NCI-H2171 treated with DMSO at 0.1 percent for 48 hours (cell line): ENCODE results near the gene CFAP97.
A peak's percentile ranks its signal among the peaks of the same experiment; 100 is the strongest.
"Not testable (repeated sequence)": the region's sequence is repeated elsewhere in the genome, so short reads cannot be mapped to it uniquely, and the experiment has no call there.

ENCODE experiments used
- DNase-seq: peaks from one replicate; lab custom pipeline; 2025; lab: John Stamatoyannopoulos, UW

CFAP97 gene

GRCh38 chr4:185138161-185138560 lies 65.6 kb downstream of the CFAP97 start:
- DNase-seq: no peak

DNA sequence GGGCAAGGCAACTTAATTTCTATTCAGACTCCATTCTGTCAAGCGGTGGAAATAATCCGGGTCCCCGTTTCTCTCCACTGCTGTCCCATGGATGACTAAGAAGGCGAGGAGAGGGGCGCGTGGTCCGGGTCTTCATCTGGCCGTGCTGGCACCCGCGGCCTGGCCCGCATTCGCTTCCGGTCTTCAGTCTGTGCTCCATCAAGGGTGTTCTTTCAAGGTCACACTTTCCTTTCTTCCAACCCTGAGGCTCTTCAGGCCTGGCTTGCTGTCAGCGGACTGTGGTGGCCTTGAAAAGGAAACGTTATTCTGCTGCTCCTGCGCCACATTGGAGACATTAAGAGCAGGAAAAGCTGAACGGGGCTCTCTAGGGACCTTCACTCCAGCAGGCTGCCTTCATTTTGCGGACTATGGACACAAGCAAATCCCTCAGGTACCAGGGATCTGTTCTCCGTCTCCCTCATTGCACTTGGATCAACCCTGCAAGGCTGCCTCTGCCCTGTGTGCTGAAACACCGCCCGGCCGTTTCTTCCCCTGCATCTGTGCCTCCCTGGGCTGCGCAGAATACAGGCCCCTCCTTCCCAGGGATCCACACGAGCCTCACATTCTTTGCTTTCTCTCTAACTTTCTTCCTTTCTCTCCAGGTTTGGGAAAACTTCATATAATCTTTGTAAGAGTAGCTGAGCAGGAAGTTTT lies 66.4 kb downstream of the CFAP97 start:
- DNase-seq: no peak

DNA sequence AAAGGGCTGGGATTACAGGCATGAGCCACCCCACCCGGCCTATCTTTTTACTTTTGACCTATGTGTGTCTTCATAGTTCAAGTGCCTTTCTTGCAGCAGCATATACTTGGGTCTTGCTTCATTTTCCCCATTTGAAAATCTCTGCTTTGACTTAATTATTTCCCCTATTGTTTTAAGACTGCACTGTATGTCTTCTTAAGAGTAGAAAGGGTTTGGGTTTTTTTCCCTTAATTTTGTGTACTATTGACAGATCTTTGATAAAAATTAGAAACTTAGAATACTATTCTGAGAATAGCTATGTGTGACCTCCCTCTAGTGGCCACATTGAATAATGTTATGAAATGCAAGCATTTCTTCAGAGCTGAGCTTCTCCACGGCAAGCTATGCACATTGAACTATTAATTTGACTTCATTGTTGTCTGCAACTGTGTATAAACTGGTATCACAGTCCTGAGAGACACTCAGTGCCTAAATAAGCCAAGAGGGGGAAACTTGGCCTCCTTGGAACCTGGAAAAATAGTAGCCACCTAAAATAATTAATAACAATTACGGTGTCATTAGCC lies 69.4 kb downstream of the CFAP97 start:
- peak; percentile 26 for DNase-seq

- DNase-seq: no peak
Measured at GRCh38 chr4:185128272-185129119, 75.3 kb downstream of the CFAP97 start.

DNA sequence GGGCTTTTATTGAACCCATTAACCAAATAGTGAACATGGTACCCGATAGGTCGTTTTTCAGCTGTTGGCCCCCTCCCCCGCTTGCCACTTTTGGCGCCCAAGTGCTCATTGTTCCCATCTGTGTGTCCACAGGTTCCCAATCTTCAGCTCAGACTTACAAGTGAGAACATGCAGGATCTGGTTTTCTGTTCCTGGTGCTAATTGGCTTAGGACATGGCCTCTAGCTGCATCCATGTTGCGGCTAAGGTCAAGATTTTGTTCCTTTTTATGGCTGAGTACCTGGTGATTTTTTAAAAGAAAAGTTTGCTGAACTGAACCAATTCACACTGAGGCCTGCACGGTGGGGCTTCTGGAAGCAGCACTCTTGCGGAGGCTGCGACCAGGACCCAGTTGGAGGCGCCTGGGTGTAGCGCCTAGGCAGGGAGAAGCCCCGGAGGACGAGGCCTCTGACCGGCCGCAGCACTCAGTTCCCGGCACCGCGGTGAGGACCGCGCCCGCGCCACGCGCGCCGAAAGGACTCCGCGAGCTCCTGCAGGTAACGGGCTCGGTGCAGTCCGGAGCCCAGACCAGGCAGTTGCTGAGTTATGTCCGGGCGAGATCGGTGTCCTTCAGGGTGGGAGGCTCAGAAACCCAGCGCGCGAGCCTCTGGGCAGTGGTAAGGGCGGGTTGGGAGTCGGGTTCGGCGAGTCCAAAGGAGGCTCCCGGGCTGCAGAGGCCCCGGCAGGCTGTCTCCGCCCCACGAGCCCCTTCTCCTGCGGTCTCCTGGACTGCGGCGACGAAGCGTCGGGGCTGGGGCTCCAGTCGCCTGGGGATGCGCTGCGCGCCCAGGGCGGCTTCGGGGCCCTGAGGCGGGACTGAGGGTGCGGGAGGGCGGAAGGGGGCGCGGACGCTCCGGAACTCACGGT lies 76.5 kb downstream of the CFAP97 start:
- DNase-seq: no peak

DNA sequence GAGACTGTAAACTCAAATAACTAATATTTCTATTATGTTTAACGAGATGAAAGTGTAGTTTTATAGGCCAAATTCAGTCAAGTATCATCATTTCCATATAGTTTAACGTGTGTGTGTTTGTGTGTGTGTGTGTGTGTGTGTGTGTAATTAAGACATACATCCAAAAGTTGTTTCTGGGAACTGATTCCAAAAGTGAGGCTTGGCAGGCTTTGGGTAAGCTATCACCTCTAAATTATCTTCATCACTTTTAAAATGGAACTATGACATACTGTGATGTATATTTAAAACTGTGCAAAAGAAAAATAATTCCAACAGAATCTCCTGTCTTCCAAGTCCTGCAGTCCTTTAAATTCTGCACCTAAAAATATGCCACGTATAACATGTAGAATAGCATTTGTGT lies 79.8 kb downstream of the CFAP97 start:
- no peak for DNase-seq

DNA sequence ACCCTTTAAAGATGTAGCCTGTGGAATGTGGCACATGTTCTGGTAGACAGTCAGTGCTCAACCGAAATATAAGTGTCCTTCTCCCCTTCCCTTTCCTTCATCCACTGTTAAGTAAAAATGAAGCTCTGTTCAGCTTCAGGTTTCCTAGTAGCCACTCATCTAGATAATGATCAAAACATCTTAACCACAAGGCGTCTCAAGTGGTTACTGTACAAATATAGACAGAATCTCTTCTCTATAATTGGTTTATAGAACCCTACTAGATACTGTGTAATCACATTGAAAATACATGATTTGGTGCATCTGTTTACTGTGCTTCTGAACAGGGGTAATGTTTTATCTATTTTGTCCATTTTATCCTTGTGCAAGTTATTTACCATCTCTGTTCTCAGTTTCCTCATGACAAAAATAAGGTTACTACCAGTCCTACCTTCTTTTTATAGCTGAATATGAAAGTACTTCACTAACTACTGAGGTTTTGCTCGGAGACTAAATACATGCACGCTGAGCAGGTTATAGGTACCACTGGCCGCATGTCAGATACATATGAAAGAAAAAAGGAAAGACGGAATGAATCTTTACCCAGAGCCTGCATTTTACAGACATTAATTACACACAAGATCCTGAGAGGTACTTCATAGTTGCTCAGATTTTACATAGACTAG lies 81.0 kb downstream of the CFAP97 start:
- DNase-seq: no peak

GRCh38 chr4:185120631-185120946 lies 83.2 kb downstream of the CFAP97 start:
- no peak for DNase-seq

DNA sequence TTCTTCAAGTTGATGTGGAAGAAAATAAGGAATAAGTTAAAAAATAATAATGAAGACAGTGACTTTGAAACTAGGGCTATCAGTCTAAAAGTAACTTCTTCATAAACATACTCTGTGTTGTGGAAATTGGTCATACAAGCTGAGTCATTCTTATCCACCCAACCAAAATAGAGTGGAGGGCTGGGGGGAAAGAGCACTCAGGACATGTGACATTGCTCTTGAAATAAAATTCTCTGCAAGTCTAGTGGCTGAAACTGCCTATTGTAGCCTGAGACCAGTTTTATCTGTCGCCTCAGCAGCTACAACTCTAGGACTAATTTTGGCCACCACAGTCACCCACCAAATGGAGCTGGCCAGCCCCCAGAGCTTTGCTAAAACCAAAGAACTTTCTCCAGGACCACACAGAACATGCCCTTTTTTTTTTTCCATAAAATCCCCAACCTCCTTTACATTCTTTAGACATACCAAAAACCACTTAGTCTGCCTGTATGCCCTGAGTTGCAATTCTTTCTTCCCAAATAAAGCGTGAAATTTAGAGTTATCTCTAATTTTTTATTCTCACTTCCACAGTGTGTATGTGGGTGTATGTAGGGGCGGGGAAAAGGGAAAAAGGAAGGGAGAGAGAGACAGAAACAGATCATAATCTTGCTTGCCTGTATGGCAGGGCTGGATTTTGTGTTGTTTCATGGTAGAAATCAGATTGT lies 83.7 kb downstream of the CFAP97 start:
- no peak for DNase-seq

DNA sequence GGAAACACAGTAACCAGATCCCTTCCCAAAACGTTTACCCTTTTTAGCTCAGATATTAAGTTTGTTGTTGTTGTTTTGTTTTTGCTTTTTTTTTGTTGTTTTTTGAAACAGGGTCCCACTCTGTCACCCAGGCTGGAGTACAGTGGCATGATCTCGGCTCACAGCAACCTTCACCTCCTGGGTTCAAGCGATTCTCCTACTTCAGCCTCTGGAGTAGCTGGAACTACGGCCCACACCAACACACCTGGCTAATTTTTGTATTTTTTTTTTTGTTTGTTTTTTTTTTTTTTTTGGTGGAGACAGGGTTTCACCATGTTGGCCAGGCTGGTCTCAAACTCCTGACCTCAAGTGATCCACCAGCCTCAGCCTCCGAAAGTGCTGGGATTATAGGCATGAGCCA lies 84.3 kb downstream of the CFAP97 start:
- not testable (repeated sequence) for DNase-seq

GRCh38 chr4:185118876-185119275 lies 84.9 kb downstream of the CFAP97 start:
- DNase-seq: no peak

DNA sequence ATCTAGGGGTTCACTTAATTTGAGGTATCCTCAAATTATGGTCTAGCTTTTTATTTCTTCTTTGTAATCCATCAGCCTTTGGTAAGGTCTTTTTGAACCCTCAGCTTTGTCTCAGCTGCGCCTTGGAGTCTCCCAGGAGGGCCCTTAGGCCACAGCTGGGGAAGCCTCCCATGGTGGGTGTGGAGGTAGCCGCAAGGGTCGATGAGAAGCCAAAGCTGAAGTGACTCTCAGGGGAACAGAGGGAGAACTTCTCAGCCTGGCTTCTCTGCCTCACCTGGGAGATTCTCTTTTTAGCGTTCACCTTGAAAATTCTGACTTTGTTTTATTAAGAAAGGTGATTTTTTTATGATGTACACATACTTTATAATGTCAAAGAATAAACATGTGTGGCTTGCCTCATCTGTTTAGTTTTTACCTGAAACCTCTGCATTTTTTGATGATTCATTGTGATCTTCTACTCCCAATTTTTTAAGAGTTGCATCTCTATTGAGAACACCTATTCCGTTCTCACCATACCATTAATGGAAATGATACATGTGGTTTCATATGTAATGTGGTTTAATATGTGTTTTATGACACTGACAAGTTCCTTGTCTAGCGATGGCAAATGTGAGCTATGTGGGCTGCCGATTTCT lies 86.4 kb downstream of the CFAP97 start:
- no peak for DNase-seq

- peak; percentile 91 for DNase-seq
Measured at GRCh38 chr4:185115827-185116232, 88.0 kb downstream of the CFAP97 start.

- no peak for DNase-seq
Measured at GRCh38 chr4:185113340-185113739, 90.5 kb downstream of the CFAP97 start.

DNA sequence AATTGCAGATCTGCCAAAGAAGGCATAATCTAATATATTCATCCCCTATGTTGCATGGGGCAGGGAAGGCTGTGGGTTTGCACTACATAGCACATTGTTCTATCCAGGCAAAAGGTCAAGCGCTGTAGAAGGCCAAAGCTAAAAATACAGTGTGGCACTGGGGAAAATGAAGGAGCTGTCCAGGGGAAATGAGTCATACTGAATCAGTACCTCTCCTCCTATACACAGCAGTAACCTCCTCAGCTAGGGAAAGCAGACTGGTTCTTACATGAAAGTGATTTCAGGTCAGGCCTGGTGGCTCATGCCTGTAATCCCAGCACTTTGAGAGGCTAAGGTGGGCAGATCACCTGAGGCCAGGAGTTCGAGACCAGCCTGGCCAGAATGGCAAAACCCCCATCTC lies 91.7 kb downstream of the CFAP97 start:
- no peak for DNase-seq

GRCh38 chr4:185110375-185110823 lies 93.4 kb downstream of the CFAP97 start:
- DNase-seq: no peak

DNA sequence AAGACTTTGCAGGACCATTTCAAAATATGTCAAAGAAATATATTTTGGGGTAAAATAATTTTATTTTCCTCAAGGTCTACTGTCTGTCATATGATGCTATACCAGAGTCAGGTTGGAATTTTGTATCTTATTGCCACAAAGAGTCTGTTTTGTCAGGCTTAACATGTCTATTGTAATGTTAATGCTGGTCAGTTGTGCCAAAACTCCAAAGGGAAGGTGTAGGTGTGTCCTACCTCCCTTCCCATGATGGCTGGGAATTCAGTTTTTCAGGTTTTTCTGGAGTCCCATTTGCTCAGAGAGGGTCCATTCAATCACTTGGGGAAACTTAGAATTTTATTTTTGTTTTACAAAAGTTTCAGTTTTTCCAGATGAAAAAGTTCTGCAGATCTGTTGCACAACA lies 94.1 kb downstream of the CFAP97 start:
- DNase-seq: no peak
